Kidney glomerular epithelial cell (primary cell): Measurements from ENCODE around the gene CRMP1.

Experiments
- DNase-seq: peaks from one replicate; lab custom pipeline; 2025; lab: John Stamatoyannopoulos, UW

Gene CRMP1

GRCh38 chr4:5888222-5889001, 4.5 kb downstream of the CRMP1 start:
- DNase-seq, result no peak

DNA sequence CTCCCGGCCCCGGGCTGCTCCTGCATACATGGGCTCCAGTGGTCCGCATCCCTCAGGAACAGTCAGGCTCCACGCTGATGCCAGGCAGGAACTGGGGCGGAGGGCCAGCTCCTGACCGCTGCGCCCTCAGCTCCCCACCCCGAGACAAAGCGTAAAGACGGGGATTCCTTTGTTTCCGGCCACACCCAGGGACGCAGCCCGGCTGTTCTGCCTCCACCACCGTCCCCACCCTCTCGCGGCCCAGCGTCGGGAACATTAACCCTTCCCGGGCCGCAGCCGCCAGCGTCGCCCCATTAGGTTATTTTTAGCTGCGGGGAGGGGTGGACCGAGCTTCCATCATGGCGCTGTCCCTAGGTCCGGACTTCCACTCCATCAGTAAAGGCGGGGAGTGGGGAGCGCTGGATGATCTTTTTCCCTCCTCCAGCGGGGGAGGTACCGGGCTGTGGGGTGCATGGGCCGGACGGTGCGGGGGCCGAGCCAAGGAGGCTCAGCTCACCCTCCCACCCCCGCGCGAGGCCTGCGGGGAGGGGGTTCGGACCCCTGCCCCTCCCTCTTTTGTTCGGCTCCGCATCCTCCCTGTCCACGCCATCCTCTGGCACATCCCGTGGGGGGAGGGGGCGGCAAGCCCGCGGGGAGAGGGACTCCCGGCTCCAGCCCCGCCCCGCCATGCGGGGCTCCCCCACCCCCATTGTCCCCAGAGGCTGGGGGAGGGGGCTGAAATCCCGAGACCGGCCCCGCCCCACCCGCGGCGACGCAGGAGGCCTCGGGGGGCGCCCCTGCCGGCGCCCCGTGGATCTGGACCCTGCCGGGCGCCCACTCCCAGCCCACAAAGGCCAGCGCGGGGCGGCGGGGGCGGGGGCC, 5.3 kb downstream of the CRMP1 start:
- no peak for DNase-seq

DNA sequence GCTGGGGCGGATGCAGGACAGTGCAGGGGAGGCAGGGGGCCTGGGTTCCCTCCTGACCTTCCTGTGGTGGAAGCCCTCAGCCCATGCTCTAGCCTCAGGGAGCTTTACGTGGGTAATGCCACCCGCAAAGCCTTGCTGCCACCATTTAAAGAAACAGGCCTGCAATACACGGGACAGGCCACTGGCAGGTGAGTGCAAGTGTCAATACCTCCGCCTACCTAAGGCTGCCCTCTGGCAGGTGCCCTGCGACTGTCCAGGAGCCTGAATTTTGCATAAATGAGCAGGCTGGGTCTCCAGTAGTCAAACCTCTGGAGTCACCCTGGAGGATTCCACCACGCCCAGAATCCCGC, 5.9 kb downstream of the CRMP1 start:
- no peak for DNase-seq

DNA sequence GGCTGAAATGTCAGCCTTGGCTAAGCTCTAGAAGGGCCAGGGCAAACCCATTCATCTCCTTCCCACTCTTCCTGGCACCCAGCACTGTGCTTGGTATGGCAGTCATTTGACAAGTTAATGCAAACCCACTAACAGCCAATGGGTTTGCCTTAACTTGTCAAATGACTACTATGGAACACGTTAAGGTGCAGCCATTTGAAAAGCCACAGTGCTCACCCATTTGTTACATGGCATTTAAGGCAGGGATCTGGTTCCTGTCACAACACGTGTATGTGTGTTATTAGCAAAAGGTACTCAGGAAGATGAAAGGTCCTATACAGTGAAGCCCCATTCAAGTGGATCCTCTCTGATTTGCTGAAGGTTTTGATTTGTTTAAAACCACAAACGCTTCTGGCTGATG, 7.2 kb downstream of the CRMP1 start:
- DNase-seq, result no peak

DNA sequence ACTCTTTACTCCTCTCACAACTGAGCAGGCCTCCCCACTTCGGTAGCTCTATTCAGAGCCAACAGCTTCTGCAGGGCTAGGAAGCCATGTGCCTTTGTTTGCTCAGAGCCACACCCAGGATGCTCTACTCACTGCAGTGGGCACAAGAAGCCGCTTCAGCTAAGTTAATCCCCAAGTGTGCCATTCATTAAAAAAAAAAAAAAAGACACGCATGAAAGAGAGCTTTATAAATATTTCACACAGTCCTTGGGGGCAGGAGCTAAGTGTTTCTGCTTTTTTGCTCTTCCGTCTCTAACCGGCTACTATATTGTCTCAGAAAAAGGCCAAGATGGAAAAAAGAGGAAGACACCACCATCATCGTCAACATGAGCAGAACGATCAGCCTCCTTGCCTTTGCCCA, 8.1 kb downstream of the CRMP1 start:
- no peak for DNase-seq

GRCh38 chr4:5883916-5884315, 9.0 kb downstream of the CRMP1 start:
- DNase-seq, result no peak

DNA sequence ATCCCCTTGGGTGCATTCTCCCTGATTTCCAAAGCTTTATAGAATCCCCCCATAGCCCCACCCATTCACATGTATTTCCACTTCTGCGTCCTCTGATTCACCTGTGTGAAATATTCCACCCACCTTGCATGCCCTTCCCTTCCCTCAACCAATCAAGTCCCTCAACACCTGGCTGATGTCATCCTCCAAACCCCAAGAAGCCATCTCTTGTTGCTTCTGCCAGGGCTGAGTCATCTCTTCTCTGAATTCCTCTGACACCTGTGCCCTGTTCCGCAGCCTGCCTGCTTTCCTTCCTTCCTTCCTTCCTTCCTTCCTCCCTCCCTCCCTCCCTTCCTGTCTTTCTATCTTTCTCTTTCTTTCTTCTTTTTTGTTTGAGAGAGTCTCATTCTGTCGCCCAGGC, 9.9 kb downstream of the CRMP1 start:
- DNase-seq, result no peak

DNA sequence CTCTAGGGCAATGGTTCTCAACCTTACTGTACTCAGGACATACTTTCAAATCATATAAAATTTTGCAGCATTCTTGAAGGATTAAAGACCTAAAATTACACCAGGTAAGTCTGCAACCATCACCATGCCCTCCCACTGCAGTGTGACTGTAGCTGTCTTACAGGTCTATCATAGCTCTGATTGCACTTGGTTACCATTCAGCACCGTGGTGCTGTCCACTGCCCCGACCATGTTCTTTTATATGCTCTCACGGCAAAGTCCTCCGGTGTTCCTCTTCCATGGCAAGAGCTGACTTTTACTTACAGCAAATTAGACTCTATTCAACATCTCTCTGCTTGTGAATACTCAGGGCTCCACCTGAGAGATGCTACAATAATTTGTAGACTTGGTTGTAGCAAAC, 11.5 kb downstream of the CRMP1 start:
- DNase-seq, result no peak

- DNase-seq, result no peak
These were observed 14.5 kb downstream of the CRMP1 start for GRCh38 chr4:5878359-5878758.

- no peak for DNase-seq
These were observed 15.5 kb downstream of the CRMP1 start for GRCh38 chr4:5877392-5877791.

DNA sequence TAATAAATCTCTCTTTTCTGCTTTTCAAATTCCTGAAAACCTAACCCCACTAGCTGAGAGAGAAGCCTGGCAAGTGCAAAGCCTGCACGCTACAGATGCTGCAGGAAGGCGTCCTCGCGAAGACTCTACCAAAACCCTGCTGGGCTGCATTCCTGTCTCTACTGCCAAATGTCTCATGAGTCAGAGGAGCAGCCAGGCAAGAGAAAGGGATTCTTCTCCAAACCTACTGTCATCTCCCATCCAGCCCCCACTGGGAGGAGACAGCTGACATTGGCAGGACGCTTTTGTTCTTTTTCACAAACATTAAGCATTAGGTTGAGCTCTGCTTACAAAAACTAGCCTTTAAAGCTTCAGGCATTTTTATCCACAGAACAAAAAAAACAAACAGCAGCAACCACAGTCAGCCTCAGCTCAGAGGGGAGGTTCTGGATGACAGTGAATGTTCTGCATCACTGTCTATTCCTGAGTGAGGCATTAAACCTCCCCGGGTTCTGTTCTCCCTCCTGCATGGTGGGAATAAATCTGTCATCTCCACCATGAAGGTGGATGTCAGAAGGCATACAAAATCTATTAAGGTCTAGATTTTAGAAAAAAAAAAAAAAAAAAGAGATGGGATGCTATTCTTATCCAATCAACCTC, 18.0 kb downstream of the CRMP1 start:
- no peak for DNase-seq

DNA sequence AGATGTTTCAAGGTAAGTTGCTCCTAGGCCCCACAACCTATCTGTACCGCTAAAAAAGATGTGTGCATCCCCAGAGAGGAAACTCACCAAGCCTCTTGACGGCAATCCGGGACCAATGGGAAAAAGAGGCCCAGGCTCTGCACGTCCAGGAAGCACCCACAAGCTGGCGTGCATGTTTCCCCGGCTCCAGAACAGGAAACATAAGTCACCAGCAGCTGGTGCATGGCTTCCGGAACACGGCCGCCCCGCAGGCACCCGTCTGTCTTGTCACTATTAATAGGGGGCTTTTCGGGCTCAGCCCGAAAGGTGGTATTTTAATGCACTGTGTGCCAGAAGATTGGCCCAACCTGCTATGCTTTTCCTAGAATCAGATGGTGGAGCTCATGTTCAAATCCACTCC, 22.2 kb downstream of the CRMP1 start:
- no peak for DNase-seq

DNA sequence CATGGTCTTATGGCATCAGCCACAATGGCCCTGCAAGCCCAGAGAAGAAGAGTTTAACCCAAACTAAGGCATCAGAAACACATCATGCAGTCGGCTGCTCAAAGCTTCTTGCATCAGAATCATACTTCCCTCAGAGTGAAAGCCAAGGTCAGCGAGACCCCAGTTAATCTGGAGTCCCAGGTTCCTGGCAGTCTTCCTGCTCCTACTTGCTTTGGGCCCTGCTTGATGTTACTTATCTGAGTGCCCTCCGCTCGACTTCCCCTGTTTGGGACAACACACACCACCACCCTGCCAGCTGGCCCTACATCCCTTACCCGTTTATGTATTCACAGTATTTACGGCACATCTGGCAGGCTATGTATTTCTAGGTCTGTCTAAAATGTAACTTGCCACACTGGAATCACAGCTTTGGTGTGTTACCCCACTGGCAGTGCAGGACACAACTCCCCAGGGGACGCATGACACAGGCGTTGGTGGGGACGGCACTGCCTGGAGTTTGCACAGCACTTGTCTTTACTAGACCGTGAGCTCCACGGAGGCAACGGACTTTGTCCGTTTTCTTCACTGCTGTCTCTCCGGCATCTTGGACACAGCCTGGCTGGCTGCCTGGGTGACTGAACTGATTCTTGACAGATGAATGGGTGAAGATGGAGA, 22.8 kb downstream of the CRMP1 start:
- DNase-seq, result no peak

GRCh38 chr4:5867866-5868265, 25.0 kb downstream of the CRMP1 start:
- DNase-seq, result no peak

DNA sequence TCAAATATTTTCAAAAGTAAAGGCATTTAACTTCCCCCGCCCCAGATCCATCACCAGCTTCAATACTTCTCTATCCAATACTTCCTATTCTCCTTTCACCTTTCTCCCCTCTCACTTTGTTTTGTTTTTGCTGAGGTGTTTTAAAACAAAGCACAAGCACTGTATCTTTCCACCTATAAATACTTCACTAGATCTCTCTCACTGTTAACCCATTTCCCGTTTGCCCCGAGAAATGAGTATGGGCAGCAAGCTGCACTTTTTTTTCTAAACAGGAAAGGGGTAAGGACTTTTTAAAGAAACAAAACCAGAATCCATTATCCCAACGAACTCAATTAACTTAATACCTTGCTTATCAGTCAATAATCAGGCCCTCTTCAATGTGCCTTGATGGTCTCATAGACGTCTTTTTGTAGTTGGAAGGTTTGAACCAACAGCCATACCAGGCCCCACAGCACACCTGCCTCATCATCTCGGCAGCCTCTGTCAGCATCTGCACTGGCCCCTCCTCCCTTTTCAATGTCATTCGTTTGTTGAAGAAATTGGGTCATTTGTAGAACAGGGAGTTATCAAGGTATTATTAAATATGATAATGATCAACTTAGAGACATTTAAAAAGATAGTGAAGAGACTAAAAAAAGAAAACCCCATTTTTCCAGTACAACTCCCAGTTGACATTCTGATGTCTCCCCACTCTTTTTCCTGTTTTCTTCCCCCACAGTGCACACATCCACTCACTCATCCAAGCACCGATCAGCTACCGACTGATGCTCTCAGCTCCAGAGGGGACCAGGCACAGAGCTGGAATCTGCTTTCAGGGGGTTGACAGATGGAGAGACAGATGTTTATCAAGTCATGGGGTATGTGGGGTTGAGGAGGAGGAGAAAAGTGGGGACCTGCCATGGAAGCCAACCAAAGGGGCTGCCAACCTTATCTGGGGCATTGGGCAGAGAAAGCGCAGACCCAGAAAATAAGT, 25.8 kb downstream of the CRMP1 start:
- no peak for DNase-seq

DNA sequence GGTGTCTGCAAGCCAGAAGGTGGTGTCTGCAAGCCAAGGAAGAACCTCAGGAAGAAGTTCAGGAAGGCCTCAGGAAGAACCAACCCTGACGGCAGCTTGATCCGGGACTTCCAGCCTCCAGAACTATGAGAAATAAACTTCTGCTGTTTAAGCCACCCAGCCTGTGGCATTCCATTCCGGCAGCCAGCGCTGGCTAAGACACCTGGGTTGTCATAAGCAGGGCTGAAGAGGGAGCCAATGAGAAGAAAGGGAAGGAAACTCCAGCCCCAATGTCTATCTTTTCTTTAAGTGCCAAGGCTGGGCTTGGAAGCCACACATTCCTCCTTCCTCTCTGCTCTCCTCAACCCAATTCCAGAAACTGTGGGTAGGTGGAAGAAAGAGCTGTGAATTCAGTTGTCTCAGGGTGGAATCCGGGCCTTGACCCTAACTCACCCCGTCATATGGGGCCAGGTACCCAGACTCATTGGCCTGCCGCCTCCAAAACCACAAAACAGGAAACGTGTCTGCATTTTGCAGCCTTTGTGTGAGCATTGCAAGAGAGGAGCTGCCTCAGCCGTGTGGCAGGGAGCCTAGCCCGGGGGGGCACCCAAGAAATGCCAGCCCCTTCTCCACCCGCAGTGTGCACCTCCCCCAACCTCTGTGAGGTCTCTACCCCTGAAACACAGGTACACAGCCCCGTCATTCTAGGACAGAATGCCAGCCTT, 26.8 kb downstream of the CRMP1 start:
- DNase-seq, result no peak

DNA sequence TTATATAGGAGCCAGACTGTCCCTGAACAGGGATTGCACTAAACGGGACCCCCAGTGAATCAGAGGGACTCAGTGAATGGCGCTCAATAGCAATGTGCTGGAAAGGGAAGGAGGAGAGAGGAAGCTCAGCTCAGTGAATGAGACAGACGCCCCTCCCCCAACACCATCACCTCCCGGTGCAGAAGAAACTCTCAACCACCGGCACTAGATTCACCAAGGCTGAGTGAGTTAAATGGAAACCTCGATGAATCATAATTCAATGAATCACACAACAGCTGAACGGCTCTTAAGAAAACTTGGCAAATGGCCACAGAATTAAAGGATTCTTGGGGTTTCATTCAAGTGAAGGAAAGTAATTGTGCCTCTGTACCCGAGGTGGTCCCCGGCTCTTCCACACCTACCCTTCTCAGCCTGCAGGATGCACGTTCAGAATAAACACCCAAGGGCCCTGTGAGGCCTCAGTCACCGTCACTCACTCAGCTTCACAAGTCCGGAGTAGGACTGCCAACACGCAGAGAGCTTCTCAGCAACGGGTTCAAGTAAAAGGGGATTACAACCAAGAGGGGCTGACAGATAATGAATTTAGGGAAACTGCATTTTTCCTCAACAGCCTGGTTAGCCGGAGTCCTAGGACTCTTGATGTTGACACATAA, 29.3 kb downstream of the CRMP1 start:
- DNase-seq, result peak; percentile 90

DNA sequence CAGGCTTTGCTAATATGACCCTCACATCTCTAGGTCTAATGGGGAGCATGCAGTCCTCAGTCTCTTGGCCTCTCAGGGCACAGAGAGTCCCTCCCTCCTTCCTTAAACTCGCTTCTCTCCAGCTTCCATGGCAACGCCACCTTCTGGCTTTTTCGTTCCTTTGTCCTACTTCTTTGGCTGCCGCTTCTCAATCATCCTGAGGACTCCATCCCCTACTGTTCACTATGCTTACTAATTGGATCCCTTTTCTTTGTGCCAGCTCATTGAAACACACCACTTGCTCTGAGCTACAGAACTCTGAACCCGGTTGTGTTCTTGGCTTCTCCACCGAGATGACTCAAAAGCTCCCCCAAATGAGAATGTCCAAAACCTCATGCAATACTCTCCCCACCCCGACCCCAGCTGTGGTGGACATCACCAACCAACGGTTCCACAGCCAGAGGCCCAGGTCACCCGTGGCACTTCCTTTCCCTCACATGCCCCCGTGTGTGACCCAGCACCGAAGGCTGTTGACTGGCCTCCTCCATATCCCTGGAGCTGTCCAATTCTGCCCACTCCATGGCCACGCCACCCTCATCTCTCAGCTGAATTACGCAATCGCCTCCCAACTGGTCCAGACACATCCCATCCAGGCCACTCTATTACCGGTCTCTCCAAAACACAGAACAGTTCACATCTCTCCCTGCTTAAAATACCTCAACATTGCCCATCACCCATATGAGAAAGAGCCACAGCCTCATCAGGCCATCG, 34.7 kb downstream of the CRMP1 start:
- DNase-seq, result no peak

DNA sequence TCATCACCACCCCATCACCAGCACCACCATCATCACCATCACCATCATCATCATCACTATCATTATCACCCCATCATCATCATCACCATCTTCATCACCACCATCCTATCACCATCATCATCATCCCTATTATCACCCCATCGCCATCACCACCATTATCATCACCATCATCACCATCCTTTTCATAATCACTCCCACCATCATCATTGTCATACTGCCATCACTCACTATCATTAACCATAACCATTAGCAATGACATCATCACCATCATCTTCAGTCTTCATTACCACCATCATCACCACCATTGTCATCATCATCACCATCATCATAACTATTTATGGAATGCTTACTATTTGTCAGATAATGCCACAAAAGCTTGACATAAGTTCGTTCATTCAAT, 35.7 kb downstream of the CRMP1 start:
- DNase-seq, result no peak
